HG02884 (cell line): Measurements from ENCODE around the gene ADORA1.

Experiments used
- ATAC-seq: cut with Tn5 transposase; IDR thresholded peaks from one replicate; pipeline ENCODE4 v1.9.1; 2021; ENCODE audit warnings: mild to moderate bottlenecking, moderate library complexity; ENCODE audit not compliant: unreplicated experiment

Gene ADORA1

DNA sequence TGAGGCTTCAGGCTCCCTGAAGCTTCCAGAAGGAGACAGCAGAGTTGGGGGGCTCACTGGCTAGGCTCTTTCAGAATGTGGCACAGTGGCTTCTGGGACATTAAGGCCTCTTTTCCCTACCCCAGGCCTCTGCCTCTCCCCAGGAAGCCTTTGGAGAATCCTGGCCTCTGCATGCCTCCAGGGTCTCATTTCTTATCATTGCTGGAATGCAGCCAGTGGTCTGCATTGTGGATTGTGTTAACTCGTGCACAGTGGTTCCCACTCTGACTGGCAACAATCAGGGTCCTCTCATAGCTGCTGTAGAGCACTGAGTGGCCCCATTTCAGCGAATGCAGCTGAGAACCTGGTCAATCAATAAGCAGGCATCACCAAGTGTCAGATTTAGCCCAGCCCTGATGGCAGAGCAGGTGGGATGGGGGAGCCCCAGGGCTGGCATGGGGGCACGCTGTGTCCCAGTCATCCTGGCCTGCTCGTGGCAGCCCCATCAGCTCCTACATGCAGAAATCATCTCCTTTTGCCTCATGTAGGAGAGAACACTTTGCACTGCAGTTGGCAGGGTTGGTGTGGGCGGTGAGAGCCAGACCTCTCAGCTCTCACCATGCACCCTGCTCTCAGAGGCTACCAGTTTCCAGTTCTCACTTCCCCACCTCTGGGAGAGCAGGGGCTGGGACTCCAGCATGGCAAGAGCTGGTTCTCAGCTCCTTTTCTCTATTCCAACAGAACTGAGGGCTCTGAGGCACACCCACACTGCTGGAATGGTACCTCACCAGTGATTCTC, 13.4 kb downstream of the ADORA1 start:
- ATAC-seq: no peak

GRCh38 chr1:203142124-203142523, 14.6 kb downstream of the ADORA1 start:
- no peak for ATAC-seq

- no peak for ATAC-seq
These were observed 15.3 kb downstream of the ADORA1 start for GRCh38 chr1:203142684-203143408.

DNA sequence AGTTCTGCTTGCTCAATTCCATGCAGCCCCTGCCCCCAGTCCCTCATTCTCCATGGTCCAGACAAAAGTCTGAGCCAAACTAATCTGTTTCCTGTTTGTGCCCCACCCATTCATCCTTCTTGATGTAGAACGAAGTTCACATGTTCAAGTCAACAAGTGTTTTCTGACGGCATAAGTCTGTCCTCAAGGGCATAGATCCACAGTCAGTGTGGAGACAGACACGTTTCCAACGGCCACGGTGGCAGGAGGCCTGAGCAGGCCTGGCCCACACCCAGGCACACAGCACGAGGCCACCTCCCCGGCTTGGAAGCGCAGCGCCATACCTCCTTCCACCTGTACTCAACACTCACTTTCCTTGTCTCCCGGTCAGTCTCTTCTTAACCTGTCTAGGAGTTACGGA, 16.1 kb downstream of the ADORA1 start:
- ATAC-seq: no peak

DNA sequence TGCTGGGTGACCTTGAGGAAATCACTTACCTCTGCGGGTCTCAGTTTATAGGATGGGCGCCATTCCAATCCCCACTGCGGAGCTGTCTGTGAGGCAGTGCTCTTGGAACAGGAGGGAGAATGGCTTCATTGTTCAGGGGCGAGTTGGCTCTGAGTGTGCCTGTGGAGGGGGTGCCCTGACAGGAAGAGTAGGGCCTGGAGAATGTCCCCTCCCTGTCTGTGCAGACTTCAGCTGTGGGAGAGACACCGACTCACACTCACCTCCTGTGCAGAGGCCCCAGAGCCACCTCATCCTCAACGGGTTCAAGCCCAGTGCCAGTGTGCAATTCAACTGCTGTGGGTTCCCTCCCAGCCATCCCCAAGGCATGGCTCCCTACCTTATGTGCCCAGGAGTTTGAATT, 17.1 kb downstream of the ADORA1 start:
- ATAC-seq: no peak

DNA sequence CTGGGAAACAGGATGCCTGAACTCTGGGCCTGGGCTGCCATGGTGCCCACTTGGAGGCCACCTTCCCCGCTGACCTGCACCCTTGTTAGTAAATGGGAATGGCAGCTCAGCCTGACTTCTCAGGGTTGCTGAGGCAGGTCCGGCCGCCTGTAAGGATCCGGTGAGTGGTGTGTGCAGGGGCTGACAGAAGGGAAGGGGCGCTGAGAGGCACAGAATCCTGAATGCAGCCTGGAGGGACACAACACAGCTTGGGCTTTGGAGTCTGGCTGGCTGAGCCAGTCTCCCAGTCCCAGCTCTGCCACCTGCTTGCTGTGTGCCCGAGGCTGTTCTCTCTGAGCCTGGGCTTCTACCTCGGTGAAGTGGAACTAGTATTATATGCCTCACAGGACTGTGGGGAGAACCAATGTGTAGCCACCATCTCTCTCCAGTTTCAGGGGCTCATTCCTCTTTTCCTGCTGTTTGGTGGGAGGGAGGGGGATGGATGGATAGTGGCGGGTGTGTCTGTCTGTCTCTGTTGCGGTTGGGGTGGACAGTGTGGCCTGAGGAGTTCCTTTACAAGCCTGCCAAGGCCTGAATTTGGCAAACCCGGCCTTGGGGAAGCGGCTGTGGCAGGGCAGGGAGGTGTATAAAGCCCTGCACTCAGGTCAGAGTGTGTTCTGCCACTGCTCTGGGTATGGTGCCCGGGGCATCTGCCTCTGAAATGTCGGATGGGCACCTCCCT, 18.0 kb downstream of the ADORA1 start:
- no peak for ATAC-seq

- no peak for ATAC-seq
These were observed 18.5 kb downstream of the ADORA1 start for GRCh38 chr1:203146042-203146369.

DNA sequence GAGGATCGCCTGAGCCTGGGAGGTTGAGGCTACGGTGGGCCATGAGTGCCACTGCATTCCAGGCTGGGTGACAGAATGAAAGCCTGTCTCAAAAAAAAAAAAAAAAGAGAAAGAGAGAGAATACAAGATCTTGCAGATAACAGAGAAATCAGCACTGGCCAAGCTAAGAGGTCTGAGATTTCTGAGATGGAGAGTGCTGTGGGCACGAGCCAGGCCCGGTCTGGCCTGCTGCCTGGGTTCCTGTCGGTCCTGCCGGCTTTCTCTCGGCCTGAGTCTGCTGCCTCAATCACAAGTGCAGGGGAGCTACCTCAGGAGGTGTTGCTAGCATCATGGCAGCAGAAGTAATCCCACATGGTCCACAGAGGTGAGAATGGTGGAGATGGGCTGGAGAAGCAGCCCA, 19.0 kb downstream of the ADORA1 start:
- no peak for ATAC-seq

- ATAC-seq: no peak
These were observed 19.9 kb downstream of the ADORA1 start for GRCh38 chr1:203147376-203147775.

DNA sequence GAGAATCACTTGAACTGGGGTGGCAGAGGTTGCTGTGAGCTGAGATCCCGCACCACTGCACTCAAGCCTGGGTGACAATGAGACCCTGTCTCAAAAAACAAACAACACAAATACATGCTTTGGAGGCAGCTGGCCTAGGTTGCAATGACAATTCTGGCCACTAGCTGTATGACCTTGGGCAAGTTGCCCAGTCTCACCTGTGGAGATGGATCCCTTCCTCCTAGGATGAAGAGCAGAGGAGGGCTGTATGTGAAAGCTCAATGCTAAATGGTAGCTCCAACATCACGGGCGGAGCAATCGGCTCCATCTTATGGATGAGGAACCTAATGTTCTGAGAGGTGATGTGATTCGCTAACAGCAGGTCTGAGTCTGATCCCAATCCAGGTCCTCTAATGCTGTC, 20.6 kb downstream of the ADORA1 start:
- no peak for ATAC-seq

DNA sequence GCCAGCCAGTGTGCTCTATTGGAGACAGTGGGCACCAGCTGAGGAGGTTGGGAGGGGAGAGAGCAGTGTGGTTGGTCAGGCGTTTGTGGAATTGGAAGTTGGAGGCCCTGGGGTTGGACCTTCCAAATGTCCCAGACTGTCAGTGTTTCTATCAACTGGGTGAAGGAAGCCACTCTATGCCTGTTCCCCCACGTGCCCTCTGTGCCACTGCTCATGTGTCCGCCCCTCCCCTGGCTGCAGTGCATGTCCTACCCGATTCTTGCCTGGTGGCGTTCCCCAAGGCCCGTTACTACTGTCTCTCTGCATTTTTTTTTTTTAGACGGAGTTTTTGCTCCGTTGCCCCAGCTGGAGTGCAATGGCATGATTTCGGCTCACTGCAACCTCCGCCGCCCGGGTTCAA, 21.1 kb downstream of the ADORA1 start:
- ATAC-seq: no peak

GRCh38 chr1:203149188-203149840, 21.8 kb downstream of the ADORA1 start:
- no peak for ATAC-seq

- no peak for ATAC-seq
These were observed 23.2 kb downstream of the ADORA1 start for GRCh38 chr1:203150511-203151297.

DNA sequence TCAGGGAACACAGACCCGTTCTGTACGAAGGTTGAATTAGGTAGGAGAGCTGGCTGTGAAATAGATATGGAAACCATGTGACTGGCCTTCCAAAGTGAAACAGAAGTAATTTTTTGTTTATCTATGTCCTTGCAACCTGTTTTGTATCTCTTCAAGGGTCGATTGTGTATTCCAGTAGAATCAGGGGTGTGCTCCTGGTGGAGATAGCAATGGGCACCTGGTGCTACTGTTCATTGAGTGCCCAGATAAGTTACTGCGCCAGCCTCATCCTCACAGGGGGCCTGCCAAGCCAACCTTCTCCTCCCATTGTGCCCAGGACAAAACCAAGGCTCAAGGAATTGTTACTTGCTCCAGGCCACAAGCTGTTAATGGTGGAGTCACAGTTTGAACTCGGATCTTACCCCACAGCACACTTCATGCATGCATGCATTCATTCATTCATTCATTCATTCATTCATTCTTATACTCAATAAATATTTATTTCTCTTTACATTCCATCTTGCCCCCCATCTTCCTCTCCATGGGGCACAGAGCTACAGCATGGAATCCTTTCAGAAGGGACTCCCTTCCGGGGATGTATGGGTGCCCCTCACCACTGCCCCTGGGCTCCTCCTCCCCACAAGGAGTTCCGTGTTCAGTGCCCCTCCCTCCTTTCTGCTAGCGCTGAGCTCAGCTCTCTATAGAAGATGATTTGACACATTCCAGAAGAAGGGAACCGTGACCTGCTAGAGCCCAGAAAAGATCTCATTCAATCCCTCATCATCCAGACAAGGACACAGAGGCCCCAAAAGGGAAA, 24.0 kb downstream of the ADORA1 start:
- no peak for ATAC-seq

- no peak for ATAC-seq
These were observed 24.9 kb downstream of the ADORA1 start for GRCh38 chr1:203152158-203153034.

GRCh38 chr1:203153051-203153988, 25.8 kb downstream of the ADORA1 start:
- ATAC-seq: no peak

DNA sequence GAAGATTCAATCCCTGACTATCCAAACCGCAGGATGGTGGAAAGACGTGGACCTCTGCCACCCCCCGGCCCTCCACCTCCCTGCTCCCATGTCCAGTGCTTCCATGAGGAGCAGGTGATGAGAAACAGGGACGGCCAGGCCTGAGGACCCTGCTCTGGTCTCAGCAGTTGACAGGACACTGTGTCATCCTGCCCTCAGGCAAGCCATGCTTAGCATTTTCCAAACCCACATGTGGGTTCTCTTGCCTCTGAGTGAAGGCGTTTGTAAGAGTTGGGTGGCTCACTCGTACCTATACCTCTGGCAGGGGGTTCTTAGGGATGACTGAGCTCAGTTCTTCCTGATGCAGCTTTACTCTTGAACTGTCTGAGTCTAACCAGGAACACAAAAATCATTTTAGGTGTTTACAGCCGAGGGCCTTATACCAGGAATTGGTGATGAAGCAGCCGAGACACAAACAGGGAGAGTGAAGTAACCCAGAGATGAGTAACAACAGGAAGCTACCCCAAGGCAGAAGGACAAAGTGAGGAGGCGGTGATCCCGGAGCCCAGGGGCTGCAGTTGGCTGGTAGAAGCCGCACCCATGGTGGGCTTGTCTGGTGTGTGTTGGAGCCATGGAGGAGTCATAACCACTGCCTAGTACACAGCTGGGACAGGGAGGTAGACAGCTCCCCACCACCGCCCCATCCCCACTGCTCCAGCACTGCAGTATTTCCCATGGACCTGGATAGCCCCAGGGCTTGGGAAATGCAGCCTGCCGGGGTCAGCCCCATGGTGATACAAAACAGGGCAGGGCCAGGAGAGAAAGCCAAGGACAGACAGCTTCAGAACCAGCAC, 26.7 kb downstream of the ADORA1 start:
- ATAC-seq: no peak
